ENCODE data around the gene SMIM44. TPM values are rescaled to one million over a fixed set of nuclear protein-coding genes. Genes with fewer than 3 reads are reported as not detected.
"Not testable (repeated sequence)": the region's sequence is repeated elsewhere in the genome, so short reads cannot be mapped to it uniquely, and the experiment has no call there.

The SMIM44 gene
- total RNA-seq, 5 donors from 2014 or later (not counting 1 experiment from before 2014, with no cell fraction given): not detected

DNA sequence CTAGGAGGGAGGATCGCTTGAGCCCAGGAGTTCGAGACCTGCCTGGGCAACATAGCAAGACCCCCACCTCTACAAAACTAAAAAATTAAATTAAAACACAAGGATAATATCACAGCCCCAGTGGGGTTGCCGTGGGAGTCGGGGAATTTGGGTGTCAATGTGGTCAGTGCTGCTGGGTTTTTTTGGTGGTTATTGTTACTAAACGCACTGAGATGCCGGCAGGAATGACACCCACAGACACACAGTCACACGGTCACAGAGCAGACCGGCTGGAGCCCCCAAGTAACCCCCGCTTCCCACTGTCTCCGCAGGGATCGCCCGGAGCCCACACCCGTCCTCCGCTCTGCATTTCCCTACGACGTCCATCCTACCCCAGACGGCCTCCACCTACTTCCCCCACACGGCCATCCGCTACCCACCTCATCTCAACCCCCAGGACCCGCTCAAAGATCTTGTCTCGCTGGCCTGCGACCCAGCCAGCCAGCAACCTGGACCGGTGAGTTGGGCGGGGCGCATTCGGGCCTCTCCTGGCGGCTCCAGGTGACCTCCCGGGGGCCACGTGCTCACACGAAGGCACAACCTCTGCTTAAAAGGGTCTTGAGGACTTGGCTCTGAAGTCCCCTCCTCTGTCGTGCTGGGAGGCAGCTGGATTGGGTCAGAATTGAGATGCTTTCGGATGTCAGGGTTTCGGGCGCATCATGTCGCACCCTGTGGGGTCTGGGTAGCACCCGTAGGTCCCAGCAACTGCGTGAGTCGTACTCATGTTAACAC lies 30.9 kb downstream of the SMIM44 start:
- ChIA-PET POLR2A (no interaction called here), CTCF (no interaction called here)
- DNase-seq (no peak), ATAC-seq (replicated peaks in 1 of 4) (no peak)
- Mint-ChIP-seq H3K4me1 (no peaks in the 10 kb centered on the region), H3K27ac (no peak overlapping the region), H3K36me3 (peaks cover 10% of the 10 kb centered on the region), H3K9me3 (no peaks in the 10 kb centered on the region), H3K27me3 (no peaks in the 10 kb centered on the region), H3K4me3 (no peak overlapping the region)
- no peaks in the 10 kb centered on the region for H3K27me3 ChIP-seq (replicated peaks in 1 of 2; ENCODE audit: control insufficient read depth in 2 of 2, extremely low read depth in 1 of 2, insufficient read depth in 2 of 2, low read length in 1 of 2)
- H3K4me1 ChIP-seq (ENCODE audit: control insufficient read depth in 1 of 2, extremely low read depth in 1 of 2, insufficient read depth in 2 of 2, low read length in 2 of 2): no peaks in the 10 kb centered on the region
- no peaks in the 10 kb centered on the region for H3K9me3 ChIP-seq
- no peak overlapping the region for H3K27ac ChIP-seq (ENCODE audit: low read length)
- H3K36me3 ChIP-seq (ENCODE audit: control insufficient read depth in 2 of 2, extremely low read depth in 1 of 2, insufficient read depth in 1 of 2, low read length in 1 of 2): peaks cover 10 to 25% of the 10 kb centered on the region in 2 donors
- 96% methylated on average over 33 of the region's 38 CpGs for WGBS (ENCODE audit: insufficient coverage)
- no peak overlapping the region for H3K4me3 ChIP-seq (ENCODE audit: control insufficient read depth in 1 of 2, extremely low read depth in 1 of 2, low read length in 1 of 2)

DNA sequence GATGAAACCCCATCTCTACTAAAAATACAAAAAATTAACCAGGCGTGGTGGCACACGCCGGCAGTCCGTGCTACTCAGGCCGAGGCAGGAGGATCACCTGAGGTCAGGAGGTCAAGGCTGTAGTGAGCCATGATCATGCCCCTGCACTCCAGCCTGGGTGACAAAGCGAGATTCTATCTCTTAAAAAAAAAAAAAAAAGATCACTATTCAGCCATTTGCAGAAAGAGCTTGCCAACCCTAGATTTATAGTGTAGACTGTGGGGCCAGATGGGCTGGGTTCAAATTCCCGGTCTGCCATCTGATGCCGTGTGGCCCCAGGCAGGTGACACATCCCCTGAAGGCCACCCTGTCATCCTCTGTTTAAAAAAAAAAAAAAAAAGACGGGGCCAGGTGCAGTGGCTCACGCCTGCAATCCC lies 31.8 kb downstream of the SMIM44 start:
- ATAC-seq (replicated peaks in 1 of 4) (no peak), DNase-seq (no peak)
- peaks cover 10 to 25% of the 10 kb centered on the region in 2 donors for H3K36me3 ChIP-seq (ENCODE audit: control insufficient read depth in 2 of 2, extremely low read depth in 1 of 2, insufficient read depth in 1 of 2, low read length in 1 of 2)
- H3K4me3 ChIP-seq (ENCODE audit: control insufficient read depth in 1 of 2, extremely low read depth in 1 of 2, low read length in 1 of 2): no peak overlapping the region
- Mint-ChIP-seq H3K4me3 (no peak overlapping the region), H3K36me3 (peaks cover 10% of the 10 kb centered on the region), H3K4me1 (no peaks in the 10 kb centered on the region), H3K27ac (no peak overlapping the region), H3K9me3 (no peaks in the 10 kb centered on the region), H3K27me3 (no peaks in the 10 kb centered on the region)
- H3K27ac ChIP-seq (ENCODE audit: low read length): no peak overlapping the region
- no peaks in the 10 kb centered on the region for H3K27me3 ChIP-seq (replicated peaks in 1 of 2; ENCODE audit: control insufficient read depth in 2 of 2, extremely low read depth in 1 of 2, insufficient read depth in 2 of 2, low read length in 1 of 2)
- H3K9me3 ChIP-seq: no peaks in the 10 kb centered on the region
- WGBS (ENCODE audit: insufficient coverage): 92% methylated on average over 7 of the region's 10 CpGs
- CTCF ChIA-PET: interaction anchor here in 1 of 2 donors (0.7 kb wide), 1 partner anchor 43 kb away, joined by 4 read pairs; no protein-coding TSS in a partner anchor
- POLR2A ChIA-PET: no interaction called here
- no peaks in the 10 kb centered on the region for H3K4me1 ChIP-seq (ENCODE audit: control insufficient read depth in 1 of 2, extremely low read depth in 1 of 2, insufficient read depth in 2 of 2, low read length in 2 of 2)

DNA sequence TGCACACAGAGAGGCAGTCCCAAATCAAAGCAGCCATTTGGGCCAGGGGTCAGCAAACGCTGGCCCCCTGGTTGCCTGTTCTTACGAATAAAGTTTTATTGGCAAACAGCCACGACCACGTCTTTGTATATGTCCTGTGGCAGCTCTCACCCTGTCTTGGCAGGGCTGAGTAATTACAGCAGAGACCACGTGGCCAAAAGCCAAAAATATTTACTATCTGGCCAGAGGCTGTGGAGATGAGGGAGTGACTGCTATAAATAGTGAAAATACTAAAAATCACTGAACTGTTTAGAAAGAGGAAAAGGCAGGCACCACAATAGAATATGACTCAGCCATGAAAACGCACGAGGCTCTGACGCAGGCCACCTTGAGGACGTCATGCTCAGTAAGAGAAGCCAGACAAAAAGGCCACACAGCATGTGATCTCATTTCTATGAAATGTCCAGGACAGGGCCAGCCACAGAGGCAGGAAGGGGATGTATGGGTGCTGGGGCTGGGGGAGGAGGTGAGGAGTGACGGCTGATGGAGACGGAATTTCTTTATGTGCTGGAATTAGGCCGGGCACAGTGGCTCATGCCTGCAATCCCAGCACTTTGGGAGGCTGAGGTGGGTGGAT lies 32.3 kb downstream of the SMIM44 start:
- no peak overlapping the region for H3K4me3 Mint-ChIP-seq
- ChIA-PET CTCF (no interaction called here), POLR2A (no interaction called here)
- no peaks in the 10 kb centered on the region for H3K4me1 Mint-ChIP-seq
- no peak overlapping the region for H3K27ac Mint-ChIP-seq
- Histone ChIP-seq H3K4me3 (ENCODE audit: control insufficient read depth in 1 of 2, extremely low read depth in 1 of 2, low read length in 1 of 2) (no peak overlapping the region), H3K36me3 (ENCODE audit: control insufficient read depth in 2 of 2, extremely low read depth in 1 of 2, insufficient read depth in 1 of 2, low read length in 1 of 2) (peaks cover 10 to 25% of the 10 kb centered on the region in 2 donors), H3K27ac (ENCODE audit: low read length) (no peak overlapping the region), H3K9me3 (no peaks in the 10 kb centered on the region), H3K4me1 (ENCODE audit: control insufficient read depth in 1 of 2, extremely low read depth in 1 of 2, insufficient read depth in 2 of 2, low read length in 2 of 2) (no peaks in the 10 kb centered on the region), H3K27me3 (replicated peaks in 1 of 2; ENCODE audit: control insufficient read depth in 2 of 2, extremely low read depth in 1 of 2, insufficient read depth in 2 of 2, low read length in 1 of 2) (no peaks in the 10 kb centered on the region)
- no peaks in the 10 kb centered on the region for H3K9me3 Mint-ChIP-seq
- WGBS (ENCODE audit: insufficient coverage): 77% methylated on average over 8 of the region's 12 CpGs
- DNase-seq (no peak), ATAC-seq (replicated peaks in 1 of 4) (no peak)
- peaks cover 13% of the 10 kb centered on the region for H3K36me3 Mint-ChIP-seq
- no peaks in the 10 kb centered on the region for H3K27me3 Mint-ChIP-seq

DNA sequence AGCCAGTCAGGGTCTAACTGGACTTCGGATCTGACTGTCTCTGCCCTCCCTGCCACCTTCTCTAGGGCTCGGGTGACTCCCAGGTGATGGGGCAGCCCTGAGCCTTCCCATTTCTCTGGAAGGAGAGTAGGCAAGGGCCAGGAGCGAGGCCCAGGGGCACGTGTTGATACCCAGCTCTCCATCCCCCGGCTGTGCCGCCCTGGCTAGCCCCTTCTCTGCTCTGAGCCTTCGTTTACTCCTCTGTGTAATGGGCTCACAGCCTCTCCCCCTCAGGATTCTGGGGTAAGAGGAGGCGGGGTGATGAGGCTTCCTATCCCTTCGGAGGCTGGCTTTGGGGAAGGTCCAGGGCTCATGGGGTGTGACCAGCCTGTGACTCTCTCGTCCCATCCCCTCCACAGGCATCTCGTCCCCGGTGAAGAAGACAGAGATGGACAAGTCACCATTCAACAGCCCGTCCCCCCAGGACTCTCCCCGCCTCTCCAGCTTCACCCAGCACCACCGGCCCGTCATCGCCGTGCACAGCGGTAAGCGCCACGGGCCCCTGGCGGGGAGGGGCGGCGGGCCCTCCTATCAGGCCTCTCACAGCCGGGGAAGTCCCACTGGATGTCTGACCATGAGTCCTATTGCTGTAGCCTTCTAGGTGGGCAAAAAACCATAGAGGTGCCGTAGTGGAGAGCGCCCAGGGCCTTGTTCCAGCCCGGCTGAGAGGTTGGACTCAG lies 34.5 kb downstream of the SMIM44 start:
- Histone ChIP-seq H3K4me3 (ENCODE audit: control insufficient read depth in 1 of 2, extremely low read depth in 1 of 2, low read length in 1 of 2) (no peak overlapping the region), H3K27ac (ENCODE audit: low read length) (no peak overlapping the region), H3K9me3 (no peaks in the 10 kb centered on the region), H3K36me3 (ENCODE audit: control insufficient read depth in 2 of 2, extremely low read depth in 1 of 2, insufficient read depth in 1 of 2, low read length in 1 of 2) (peaks cover 10 to 29% of the 10 kb centered on the region in 2 donors), H3K27me3 (replicated peaks in 1 of 2; ENCODE audit: control insufficient read depth in 2 of 2, extremely low read depth in 1 of 2, insufficient read depth in 2 of 2, low read length in 1 of 2) (no peaks in the 10 kb centered on the region), H3K4me1 (ENCODE audit: control insufficient read depth in 1 of 2, extremely low read depth in 1 of 2, insufficient read depth in 2 of 2, low read length in 2 of 2) (peaks cover 2 to 4% of the 10 kb centered on the region in 2 experiments)
- Mint-ChIP-seq H3K4me1 (peaks cover 3 to 5% (median 3%) of the 10 kb centered on the region in 3 donors), H3K9me3 (no peaks in the 10 kb centered on the region), H3K4me3 (no peak overlapping the region), H3K27ac (no peak overlapping the region), H3K36me3 (peaks cover 13% of the 10 kb centered on the region), H3K27me3 (no peaks in the 10 kb centered on the region)
- WGBS (ENCODE audit: insufficient coverage): 96% methylated on average over 24 of the region's 28 CpGs
- POLR2A ChIA-PET: no interaction called here
- ATAC-seq (replicated peaks in 1 of 4) (no peak), DNase-seq (no peak)
- CTCF ChIA-PET: interaction anchor here in 1 of 2 donors (0.9 kb wide), 1 partner anchor 11 kb away, joined by 5 read pairs; no protein-coding TSS in a partner anchor

DNA sequence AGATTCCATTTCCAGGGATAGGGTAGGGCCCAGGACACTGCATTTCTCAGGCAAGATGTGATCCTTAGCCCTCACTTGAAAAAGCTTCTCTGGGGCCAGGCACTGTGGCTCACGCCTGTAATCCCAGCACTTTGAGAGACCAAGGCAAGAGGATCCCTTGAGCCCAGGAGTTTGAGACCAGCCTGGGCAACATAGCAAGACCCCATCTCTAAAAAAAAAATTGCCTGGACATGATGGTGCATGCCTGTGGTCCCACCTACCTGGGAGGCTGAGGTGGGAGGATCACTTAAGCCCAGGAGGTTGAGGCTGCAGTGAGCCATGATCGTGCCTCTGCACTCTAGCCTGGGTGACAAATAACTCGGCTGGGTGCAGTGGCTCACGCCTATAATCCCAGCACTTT lies 36.6 kb downstream of the SMIM44 start:
- CTCF ChIA-PET: not testable (repeated sequence)

DNA sequence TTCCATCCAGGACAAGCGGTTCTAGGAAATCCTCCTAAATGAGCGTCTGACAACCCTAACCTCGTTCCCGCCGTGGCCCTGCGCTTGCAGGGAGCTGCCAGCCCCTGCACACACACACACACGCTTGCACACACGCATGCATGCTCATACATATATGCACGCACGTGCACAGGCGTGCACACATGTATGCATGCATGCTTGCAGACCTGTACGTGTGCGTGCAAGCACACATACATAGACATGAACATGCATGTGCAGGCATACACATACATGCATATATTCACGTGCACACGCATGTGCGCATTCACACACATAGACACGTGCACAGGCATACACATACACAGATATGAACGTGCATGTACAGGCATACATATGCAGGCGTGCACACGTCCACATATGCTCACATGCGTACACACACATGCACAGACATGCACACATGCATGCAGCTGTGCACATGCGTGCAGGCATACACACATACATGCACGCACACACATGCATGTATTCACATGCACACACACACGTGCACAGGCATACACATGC lies 38.5 kb downstream of the SMIM44 start:
- H3K4me3 ChIP-seq (ENCODE audit: control insufficient read depth in 1 of 2, extremely low read depth in 1 of 2, low read length in 1 of 2): no peak overlapping the region
- Mint-ChIP-seq H3K27me3 (no peaks in the 10 kb centered on the region), H3K4me3 (no peak overlapping the region), H3K9me3 (no peaks in the 10 kb centered on the region), H3K36me3 (peaks cover 4% of the 10 kb centered on the region), H3K27ac (no peak overlapping the region), H3K4me1 (peaks cover 6 to 12% (median 8%) of the 10 kb centered on the region in 3 donors)
- ChIA-PET POLR2A (interaction anchor here in 1 of 2 donors (0.8 kb wide), 1 partner anchor 106 kb away, joined by 3 read pairs; no protein-coding TSS in a partner anchor), CTCF (no interaction called here)
- H3K36me3 ChIP-seq (ENCODE audit: control insufficient read depth in 2 of 2, extremely low read depth in 1 of 2, insufficient read depth in 1 of 2, low read length in 1 of 2): peaks cover 4 to 15% of the 10 kb centered on the region in 2 donors
- WGBS (ENCODE audit: insufficient coverage): 91% methylated on average over 24 of the region's 24 CpGs
- peaks cover 2 to 4% of the 10 kb centered on the region in 2 experiments for H3K4me1 ChIP-seq (ENCODE audit: control insufficient read depth in 1 of 2, extremely low read depth in 1 of 2, insufficient read depth in 2 of 2, low read length in 2 of 2)
- ATAC-seq (replicated peaks in 1 of 4): no peak
- DNase-seq: no peak
- no peaks in the 10 kb centered on the region for H3K27me3 ChIP-seq (replicated peaks in 1 of 2; ENCODE audit: control insufficient read depth in 2 of 2, extremely low read depth in 1 of 2, insufficient read depth in 2 of 2, low read length in 1 of 2)
- no peak overlapping the region for H3K27ac ChIP-seq (ENCODE audit: low read length)
- H3K9me3 ChIP-seq: no peaks in the 10 kb centered on the region

More for the DNA sequence above, 36.6 kb downstream of the SMIM44 start:
- ATAC-seq (replicated peaks in 1 of 4); H3K27ac ChIP-seq (ENCODE audit: low read length); H3K27ac Mint-ChIP-seq; H3K4me1 ChIP-seq (ENCODE audit: control insufficient read depth in 1 of 2, extremely low read depth in 1 of 2, insufficient read depth in 2 of 2, low read length in 2 of 2); H3K36me3 Mint-ChIP-seq; H3K4me1 Mint-ChIP-seq; POLR2A ChIA-PET; DNase-seq; H3K9me3 Mint-ChIP-seq; H3K9me3 ChIP-seq; H3K27me3 Mint-ChIP-seq; H3K27me3 ChIP-seq (replicated peaks in 1 of 2; ENCODE audit: control insufficient read depth in 2 of 2, extremely low read depth in 1 of 2, insufficient read depth in 2 of 2, low read length in 1 of 2); H3K4me3 Mint-ChIP-seq; H3K4me3 ChIP-seq (ENCODE audit: control insufficient read depth in 1 of 2, extremely low read depth in 1 of 2, low read length in 1 of 2): not testable (repeated sequence)
- peaks cover 7 to 21% of the 10 kb centered on the region in 2 donors for H3K36me3 ChIP-seq (ENCODE audit: control insufficient read depth in 2 of 2, extremely low read depth in 1 of 2, insufficient read depth in 1 of 2, low read length in 1 of 2)
- 87% methylated on average over 4 of the region's 4 CpGs for WGBS (ENCODE audit: insufficient coverage)
